Kasumi-1 (cell line): ENCODE results near the gene THAP12.
"Not testable (repeated sequence)": the region's sequence is repeated elsewhere in the genome, so short reads cannot be mapped to it uniquely, and the experiment has no call there.

Experiments
- DNase-seq, 2 experiments: peaks; one replicate each; lab custom pipeline; 2025; lab: John Stamatoyannopoulos, UW

Gene THAP12

GRCh38 chr11:76327756-76328388 lies 53.1 kb downstream of the THAP12 start:
- no peak for DNase-seq

DNA sequence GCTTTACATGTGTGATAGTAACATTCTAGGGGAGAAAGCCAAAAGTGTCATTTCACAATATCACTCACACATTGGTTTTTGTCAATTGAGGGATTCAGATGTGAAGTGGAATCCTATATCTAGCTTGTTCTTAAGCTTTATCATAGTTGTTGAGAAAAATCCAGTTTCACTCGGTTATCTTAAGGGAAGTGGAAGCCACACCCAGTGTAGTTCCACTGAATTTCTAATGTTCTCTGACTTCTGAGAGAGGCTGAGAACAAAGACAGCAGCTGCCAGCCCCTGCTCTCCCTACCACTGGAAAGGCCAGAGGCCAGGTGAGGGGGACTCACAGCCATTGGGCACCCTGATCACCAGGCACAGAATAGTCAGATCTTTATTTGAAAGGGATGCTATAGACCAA lies 53.7 kb downstream of the THAP12 start:
- DNase-seq, result no peak

- no peak for DNase-seq
Observed at GRCh38 chr11:76325185-76325584, 55.7 kb downstream of the THAP12 start.

DNA sequence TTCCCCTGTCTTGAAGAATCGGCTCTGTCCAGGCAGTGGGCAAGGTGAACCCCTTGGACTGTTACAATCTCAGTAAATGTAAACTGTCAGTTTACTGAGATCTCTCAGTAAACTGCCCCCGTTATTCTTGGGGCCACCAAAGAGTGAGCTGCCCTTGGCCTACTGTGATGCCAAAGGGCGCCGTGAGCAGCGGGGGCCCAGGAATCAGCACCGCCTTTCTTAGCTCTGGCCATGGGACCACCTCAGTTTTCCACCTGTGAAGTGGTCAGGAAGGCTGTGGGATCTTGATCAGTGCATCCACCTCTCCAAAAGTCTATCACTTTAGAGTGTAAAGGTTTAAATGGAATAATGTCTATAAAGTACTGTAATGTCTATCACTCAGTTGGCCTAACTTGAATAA lies 57.1 kb downstream of the THAP12 start:
- DNase-seq, result no peak

DNA sequence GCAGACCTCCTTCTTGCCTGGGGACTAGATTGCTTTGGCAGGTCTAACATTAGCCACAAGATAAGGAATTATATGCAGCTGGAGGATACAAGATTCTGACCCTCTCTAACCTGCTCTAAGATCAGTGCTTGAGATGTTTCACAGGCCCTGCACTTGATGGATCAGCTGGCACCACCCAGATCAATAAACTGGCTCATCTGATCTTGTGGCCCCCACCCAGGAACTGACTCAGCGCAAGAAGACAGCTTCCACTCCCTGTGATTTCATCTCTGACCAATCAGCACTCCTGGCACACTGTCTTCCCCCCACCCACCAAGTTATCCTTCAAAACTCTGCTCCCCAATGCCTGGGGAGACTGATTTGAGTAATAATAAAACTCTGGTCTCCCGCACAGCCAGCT lies 57.6 kb downstream of the THAP12 start:
- not testable (repeated sequence) for DNase-seq

- no peak for DNase-seq
Observed at GRCh38 chr11:76322942-76323341, 58.0 kb downstream of the THAP12 start.

- no peak for DNase-seq
Observed at GRCh38 chr11:76322540-76322939, 58.4 kb downstream of the THAP12 start.

- DNase-seq, result no peak
Observed at GRCh38 chr11:76321820-76322524, 59.0 kb downstream of the THAP12 start.

DNA sequence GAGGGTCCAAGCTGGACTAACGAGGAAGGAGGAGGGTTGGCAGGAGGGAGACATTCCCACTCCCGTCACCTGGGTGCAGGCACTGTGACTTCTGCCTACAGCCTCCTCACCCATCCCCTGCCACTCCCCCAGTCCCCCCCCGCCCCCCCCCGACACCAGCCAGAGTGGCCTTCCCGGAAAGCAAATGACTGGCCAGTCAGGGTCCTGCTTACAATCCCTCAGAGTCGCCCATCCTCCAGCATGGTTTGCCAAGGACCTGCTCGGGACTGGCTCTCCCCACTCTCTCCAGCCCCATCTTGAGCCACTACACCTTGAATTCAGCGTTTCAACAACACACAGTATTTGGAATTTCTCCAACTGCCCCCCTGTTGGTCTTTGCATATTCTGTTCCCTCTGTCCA lies 59.6 kb downstream of the THAP12 start:
- DNase-seq, result no peak

GRCh38 chr11:76320929-76321328 lies 60.0 kb downstream of the THAP12 start:
- DNase-seq, result no peak

DNA sequence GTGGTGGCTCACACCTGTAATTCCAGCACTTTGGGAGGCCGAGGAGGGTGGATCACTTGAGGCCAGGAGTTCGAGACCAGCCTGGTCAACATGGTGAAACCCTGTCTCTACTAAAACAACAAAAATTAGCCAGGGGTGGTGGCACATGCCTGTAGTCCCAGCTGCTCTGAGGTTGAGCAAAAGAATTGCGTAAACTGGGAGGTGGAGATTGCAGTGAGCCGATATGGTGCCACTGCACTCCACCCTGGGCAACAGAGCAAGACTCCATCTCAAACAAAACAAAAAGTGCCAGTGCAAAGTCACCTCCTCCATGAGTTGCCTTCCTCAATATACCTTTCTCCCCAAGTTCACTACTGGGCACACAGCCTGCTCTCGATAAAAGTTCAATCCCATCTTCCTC lies 61.1 kb downstream of the THAP12 start:
- not testable (repeated sequence) for DNase-seq

GRCh38 chr11:76318744-76319384 lies 62.1 kb downstream of the THAP12 start:
- peak; percentile 64 to 72 for DNase-seq

GRCh38 chr11:76317296-76317695 lies 63.6 kb downstream of the THAP12 start:
- no peak for DNase-seq

DNA sequence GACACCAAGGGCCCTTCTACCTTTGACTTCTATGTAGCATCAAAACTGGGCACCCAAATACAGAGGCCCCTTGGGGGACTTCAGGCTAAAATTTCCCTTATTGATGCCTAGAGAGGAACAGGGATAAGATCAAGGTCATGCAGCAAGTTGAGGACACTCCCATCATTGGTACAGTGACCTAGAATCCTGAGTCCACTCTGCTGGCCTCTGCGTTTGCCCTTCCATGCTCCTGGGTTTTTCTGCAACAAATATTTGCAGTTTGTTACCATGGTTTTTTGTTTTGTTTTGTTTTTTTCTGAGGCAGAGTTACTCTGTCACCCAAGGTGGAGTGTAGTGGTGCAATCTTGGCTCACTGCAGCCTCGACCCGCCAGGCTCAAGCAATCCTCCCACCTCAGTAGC lies 64.2 kb downstream of the THAP12 start:
- no peak for DNase-seq

DNA sequence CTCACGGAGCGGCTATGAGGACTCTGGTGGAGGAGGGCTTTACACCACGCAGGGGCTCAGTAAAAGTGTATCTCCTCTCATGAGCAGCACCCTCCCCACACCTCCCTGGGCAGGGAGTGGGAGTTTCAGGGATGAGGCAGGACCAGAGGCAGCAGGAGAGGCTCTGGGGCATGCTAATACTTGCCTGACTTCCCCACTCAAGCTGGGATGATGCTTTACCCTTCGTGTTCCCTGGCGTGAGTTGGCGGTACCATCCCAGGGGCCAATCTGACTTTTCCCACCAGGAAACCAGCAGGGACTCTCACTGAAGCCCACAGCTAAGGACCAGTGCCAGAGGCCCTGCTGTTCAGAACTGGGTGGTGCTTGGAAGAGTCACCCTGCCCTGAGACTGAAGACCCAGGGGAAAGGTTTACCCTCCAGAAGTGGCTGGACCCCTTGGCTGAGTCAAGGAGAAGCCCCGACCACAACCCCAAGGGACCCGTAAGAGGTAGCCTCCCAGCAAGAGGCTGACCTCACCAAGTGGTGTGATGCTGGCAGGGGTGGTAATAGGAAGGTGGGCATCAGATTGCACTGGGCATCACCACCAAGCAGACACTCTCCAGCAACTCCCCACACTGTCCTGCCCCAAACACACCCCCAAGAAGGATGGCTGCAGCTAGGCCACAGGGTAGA lies 65.6 kb downstream of the THAP12 start:
- DNase-seq, result no peak

- no peak for DNase-seq
Observed at GRCh38 chr11:76314741-76315090, 66.2 kb downstream of the THAP12 start.

DNA sequence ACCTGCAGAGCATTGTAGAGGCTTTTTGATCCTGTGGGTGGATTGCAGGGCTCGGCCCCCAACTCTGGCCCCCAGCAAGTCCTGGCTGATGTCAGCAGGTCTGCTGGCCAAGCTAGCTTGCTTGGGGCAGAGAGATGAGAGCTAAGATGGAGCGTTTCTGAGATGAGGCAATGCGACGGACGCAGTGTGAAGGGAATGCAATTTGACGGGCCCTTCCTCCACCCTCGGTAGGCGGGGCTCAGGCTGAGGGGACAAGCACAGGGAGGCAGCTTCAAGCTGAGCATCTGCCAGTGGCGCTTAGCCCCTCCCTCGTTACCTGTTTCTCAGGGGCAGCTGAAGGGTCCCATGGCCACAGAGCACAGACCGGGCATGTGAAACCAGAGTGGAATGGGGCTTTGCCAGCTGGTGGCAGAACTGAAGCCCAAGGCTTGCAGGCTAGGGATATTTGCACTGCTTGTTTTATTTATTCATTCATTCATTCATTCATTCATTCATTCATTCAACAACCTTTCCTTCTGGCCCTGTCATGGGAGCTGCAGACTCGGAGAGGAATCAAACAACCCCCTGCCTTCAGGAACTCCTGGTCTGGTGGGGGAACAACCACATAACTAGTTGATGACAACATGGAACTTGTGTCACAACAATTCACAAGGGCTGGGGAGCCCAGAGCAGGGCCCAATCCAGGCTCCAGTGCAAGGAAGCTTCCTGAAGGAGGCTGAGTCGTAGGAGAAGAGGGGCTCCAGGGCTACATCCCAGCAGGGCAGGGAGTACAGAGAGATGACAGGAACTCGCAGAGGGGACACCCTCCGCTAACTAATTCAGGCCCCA lies 66.8 kb downstream of the THAP12 start:
- no peak for DNase-seq

GRCh38 chr11:76313271-76313670 lies 67.7 kb downstream of the THAP12 start:
- no peak for DNase-seq

GRCh38 chr11:76310832-76311595 lies 69.9 kb downstream of the THAP12 start:
- no peak for DNase-seq

- no peak for DNase-seq
Observed at GRCh38 chr11:76307978-76308747, 72.8 kb downstream of the THAP12 start.
